DOHH2 (cell line): Measurements from ENCODE around the gene IQSEC3.
A peak's percentile ranks its signal among the peaks of the same experiment; 100 is the strongest.

ENCODE experiments used
- H3F3A ChIP-seq: fragments of 200-600 bp; sonication (generic), shearing (Covaris generic); 2 replicates; pipeline ENCODE4 v1.6.0; 2016; ENCODE audit warnings: antibody characterized with exemption, mild to moderate bottlenecking; ENCODE audit not compliant: control insufficient read depth, insufficient read depth
- H3K27ac ChIP-seq: fragments of 200-600 bp; sonication (generic); 2 replicates; pipeline ENCODE4 v1.5.1; 2014; ENCODE audit warnings: low read depth, mild to moderate bottlenecking, low read length, moderate library complexity
- H3K27me3 ChIP-seq: fragments of 200-600 bp; sonication (generic); 2 replicates; pipeline ENCODE4 v1.6.1; 2014; ENCODE audit warnings: mild to moderate bottlenecking, low read length, mixed read lengths; ENCODE audit not compliant: control insufficient read depth
- H3K36me3 ChIP-seq: fragments of 200-600 bp; sonication (generic); 2 replicates; pipeline ENCODE4 v1.6.1; 2014; ENCODE audit warnings: mild to moderate bottlenecking, low read length, moderate library complexity, mixed read lengths; ENCODE audit not compliant: control insufficient read depth
- H3K4me1 ChIP-seq: fragments of 200-600 bp; sonication (generic); 2 replicates; pipeline ENCODE4 v1.6.1; 2014; ENCODE audit warnings: mild to moderate bottlenecking, low read length, mixed read lengths; ENCODE audit not compliant: control insufficient read depth
- H3K4me2 ChIP-seq: fragments of 200-600 bp; sonication (generic); 2 replicates; pipeline ENCODE4 v1.6.0; 2014; ENCODE audit warnings: mild to moderate bottlenecking, low read length, moderate library complexity
- H3K4me3 ChIP-seq: fragments of 200-600 bp; sonication (generic); 2 replicates; pipeline ENCODE4 v1.5.1; 2014; ENCODE audit warnings: mild to moderate bottlenecking, low read length, mixed read lengths
- H3K79me2 ChIP-seq: fragments of 200-600 bp; sonication (generic); 2 replicates; pipeline ENCODE4 v1.6.1; 2014; ENCODE audit warnings: mild to moderate bottlenecking, low read length, mixed read lengths; ENCODE audit not compliant: control insufficient read depth
- H3K9me2 ChIP-seq: fragments of 200-600 bp; sonication (generic); replicated peaks from 2 replicates; pipeline ENCODE4 v1.6.1; 2014; ENCODE audit warnings: mild to moderate bottlenecking, low read length, mixed read lengths; ENCODE audit not compliant: control insufficient read depth
- H3K9me3 ChIP-seq: fragments of 200-600 bp; sonication (generic); 2 replicates; pipeline ENCODE4 v1.6.1; 2014; ENCODE audit warnings: antibody characterized with exemption, low read length, mixed read lengths; ENCODE audit not compliant: control insufficient read depth, insufficient read depth
- H4K20me1 ChIP-seq: fragments of 200-600 bp; sonication (generic); 2 replicates; pipeline ENCODE4 v1.6.0; 2014; ENCODE audit warnings: low read depth, mild to moderate bottlenecking, antibody characterized with exemption, low read length, moderate library complexity; ENCODE audit not compliant: control insufficient read depth, insufficient read depth
- EZH2phosphoT487 ChIP-seq: fragments of 200-600 bp; sonication (generic); IDR thresholded peaks from 2 replicates; pipeline ENCODE4 v1.6.1; 2017; ENCODE audit warnings: borderline replicate concordance, mild to moderate bottlenecking, antibody characterized with exemption, low read length, moderate library complexity, mixed read lengths
- TF ChIP-seq, protein P1 (sequence below): fragments of 200-600 bp; sonication (generic); IDR thresholded peaks from one replicate; pipeline ENCODE4 v1.5.1; 2014; ENCODE audit warnings: antibody characterized with exemption, mild to moderate bottlenecking, low read depth, low read length; ENCODE audit not compliant: poor library complexity, severe bottlenecking

The IQSEC3 gene

GRCh38 chr12:151579-151978 is 85.0 kb downstream of the IQSEC3 start:
- Histone ChIP-seq H4K20me1 (no peaks in the 10 kb centered on the region), H3K79me2 (no peaks in the 10 kb centered on the region), H3K36me3 (no peaks in the 10 kb centered on the region), H3K4me3 (no peak overlapping the region), H3K27me3 (no peaks in the 10 kb centered on the region), H3K4me1 (no peaks in the 10 kb centered on the region), H3K9me3 (no peaks in the 10 kb centered on the region), H3K9me2 (no peaks in the 10 kb centered on the region), H3K27ac (no peak overlapping the region), H3K4me2 (no peak overlapping the region), H3F3A (no peaks in the 10 kb centered on the region)
- no peak for TF ChIP-seq EZH2phosphoT487
- TF ChIP-seq, protein P1, sequence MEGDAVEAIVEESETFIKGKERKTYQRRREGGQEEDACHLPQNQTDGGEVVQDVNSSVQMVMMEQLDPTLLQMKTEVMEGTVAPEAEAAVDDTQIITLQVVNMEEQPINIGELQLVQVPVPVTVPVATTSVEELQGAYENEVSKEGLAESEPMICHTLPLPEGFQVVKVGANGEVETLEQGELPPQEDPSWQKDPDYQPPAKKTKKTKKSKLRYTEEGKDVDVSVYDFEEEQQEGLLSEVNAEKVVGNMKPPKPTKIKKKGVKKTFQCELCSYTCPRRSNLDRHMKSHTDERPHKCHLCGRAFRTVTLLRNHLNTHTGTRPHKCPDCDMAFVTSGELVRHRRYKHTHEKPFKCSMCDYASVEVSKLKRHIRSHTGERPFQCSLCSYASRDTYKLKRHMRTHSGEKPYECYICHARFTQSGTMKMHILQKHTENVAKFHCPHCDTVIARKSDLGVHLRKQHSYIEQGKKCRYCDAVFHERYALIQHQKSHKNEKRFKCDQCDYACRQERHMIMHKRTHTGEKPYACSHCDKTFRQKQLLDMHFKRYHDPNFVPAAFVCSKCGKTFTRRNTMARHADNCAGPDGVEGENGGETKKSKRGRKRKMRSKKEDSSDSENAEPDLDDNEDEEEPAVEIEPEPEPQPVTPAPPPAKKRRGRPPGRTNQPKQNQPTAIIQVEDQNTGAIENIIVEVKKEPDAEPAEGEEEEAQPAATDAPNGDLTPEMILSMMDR = no peak

DNA sequence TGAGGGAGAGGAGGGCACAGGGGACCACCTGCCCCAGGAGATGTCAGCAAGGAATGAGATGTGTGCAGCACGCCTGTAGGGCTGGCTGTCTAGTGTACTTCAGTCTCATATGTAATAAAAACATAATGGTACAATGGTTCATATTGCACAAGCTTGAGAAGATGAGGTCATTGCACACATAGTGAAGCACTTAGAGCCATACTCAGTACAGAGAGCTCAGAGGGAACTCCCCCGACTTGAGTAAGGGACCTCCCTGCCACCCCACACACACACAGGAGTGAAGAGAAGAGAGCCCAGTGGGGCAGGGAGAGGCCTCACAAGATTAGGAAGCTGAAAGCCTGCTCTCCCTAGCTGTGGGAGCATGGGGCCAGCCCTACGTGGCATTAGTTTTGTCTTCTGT is 85.9 kb downstream of the IQSEC3 start:
- H3K79me2 ChIP-seq = no peaks in the 10 kb centered on the region
- H3F3A ChIP-seq = no peaks in the 10 kb centered on the region
- TF ChIP-seq, protein P1 = no peak
- no peaks in the 10 kb centered on the region for H3K9me3 ChIP-seq
- H3K4me3 ChIP-seq = no peak overlapping the region
- no peaks in the 10 kb centered on the region for H3K27me3 ChIP-seq
- H3K9me2 ChIP-seq = no peaks in the 10 kb centered on the region
- H3K4me2 ChIP-seq = no peak overlapping the region
- no peak overlapping the region for H3K27ac ChIP-seq
- no peaks in the 10 kb centered on the region for H4K20me1 ChIP-seq
- H3K36me3 ChIP-seq = no peaks in the 10 kb centered on the region
- no peaks in the 10 kb centered on the region for H3K4me1 ChIP-seq

DNA sequence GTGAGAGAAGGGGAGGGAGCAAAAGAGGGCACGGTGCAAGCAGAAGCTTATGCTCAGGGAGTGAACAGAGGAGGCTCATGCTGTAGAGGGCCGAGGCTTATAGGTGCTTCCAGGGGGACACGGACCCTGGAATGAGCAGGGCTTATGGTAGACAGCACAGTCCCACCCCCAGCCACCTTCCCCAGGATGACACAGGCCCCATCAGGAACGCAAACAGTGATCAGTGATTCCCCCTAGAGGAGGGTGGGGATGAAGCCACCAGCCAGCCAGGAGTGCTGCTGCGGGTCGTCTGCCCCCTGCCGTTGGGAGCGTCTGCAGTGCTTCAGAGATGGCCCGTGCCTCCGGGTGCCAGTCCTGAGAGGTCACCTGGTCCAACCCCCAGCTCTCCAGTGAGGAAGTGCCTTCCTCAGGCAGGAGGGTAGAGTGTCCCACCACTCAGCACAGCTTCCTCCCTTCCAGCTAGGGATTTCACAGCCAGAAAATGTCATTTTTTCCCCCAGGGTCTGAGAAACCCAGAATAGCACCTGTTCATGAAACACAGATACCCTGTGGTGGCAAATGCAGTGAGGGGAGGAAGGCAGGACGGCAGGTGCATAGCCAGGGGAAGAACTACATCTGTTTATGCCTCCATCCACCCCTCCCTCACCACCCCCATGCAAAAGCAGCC is 86.6 kb downstream of the IQSEC3 start:
- H3K9me3 ChIP-seq = no peaks in the 10 kb centered on the region
- H3K9me2 ChIP-seq = no peaks in the 10 kb centered on the region
- H3K27me3 ChIP-seq = no peaks in the 10 kb centered on the region
- no peak overlapping the region for H3K4me3 ChIP-seq
- H3K27ac ChIP-seq = no peak overlapping the region
- H3K4me1 ChIP-seq = no peaks in the 10 kb centered on the region
- H3K79me2 ChIP-seq = no peaks in the 10 kb centered on the region
- no peaks in the 10 kb centered on the region for H3K36me3 ChIP-seq
- H3F3A ChIP-seq = no peaks in the 10 kb centered on the region
- no peak for TF ChIP-seq EZH2phosphoT487
- TF ChIP-seq, protein P1 = peak; percentile 98
- no peaks in the 10 kb centered on the region for H4K20me1 ChIP-seq
- no peak overlapping the region for H3K4me2 ChIP-seq
